CD14-positive monocyte (primary cell): ENCODE data around the gene OR13C5. TPM values are rescaled to one million over a fixed set of nuclear protein-coding genes. Genes with fewer than 3 reads are reported as not detected.

Experiments used
- DNase-seq, 3 donors: peaks; one replicate each; pipeline ENCODE4 v3.0.0-alpha.2; 2011 to 2022
- H2AFZ ChIP-seq: 2 replicates; pipeline ENCODE4 v1.6.0; 2012; ENCODE audit warnings: mild to moderate bottlenecking, low read depth, low read length, inconsistent platforms; ENCODE audit not compliant: insufficient read depth, poor library complexity, severe bottlenecking
- H3K27ac ChIP-seq, 2 donors: 1 replicate in 1 of 2; 2 replicates in 1 of 2; pipeline ENCODE4 v1.5.1; 2012 to 2013; ENCODE audit warnings: low read length in 2 of 2, control low read depth in 1 of 2, inconsistent platforms in 1 of 2, low read depth in 1 of 2, mild to moderate bottlenecking in 1 of 2
- H3K27me3 ChIP-seq, 2 donors: one replicate each; pipeline versions ENCODE4 v1.6.0 to v1.6.1; 2011 to 2013; ENCODE audit warnings: low read length in 2 of 2; ENCODE audit not compliant: control insufficient read depth in 2 of 2, insufficient read depth in 2 of 2
- H3K36me3 ChIP-seq, 2 donors: replicated peaks in 1 of 2; 1 replicate in 1 of 2; 2 replicates in 1 of 2; pipeline versions ENCODE4 v1.5.1 to v1.6.1; 2012 to 2013; ENCODE audit warnings: low read length in 2 of 2, control low read depth in 1 of 2, inconsistent platforms in 1 of 2, mild to moderate bottlenecking in 1 of 2; ENCODE audit not compliant: insufficient read depth in 2 of 2, control insufficient read depth in 1 of 2
- H3K4me1 ChIP-seq, 2 donors: 1 replicate in 1 of 2; 2 replicates in 1 of 2; pipeline versions ENCODE4 v1.5.1 to v1.6.1; 2012 to 2013; ENCODE audit warnings: low read length in 2 of 2, control low read depth in 1 of 2, inconsistent platforms in 1 of 2, mild to moderate bottlenecking in 1 of 2, moderate library complexity in 1 of 2; ENCODE audit not compliant: insufficient read depth in 2 of 2, control insufficient read depth in 1 of 2
- H3K4me2 ChIP-seq: replicated peaks from 2 replicates; pipeline ENCODE3; 2012; ENCODE audit warnings: low read length, moderate library complexity, mild to moderate bottlenecking; ENCODE audit not compliant: poor library complexity, severe bottlenecking; ENCODE audit errors: extremely low read depth
- H3K4me3 ChIP-seq, 3 experiments: fragments of 200-600 bp in 1 of 3; sonication (generic) in 1 of 3; replicated peaks in 1 of 3; 1 replicate in 2 of 3; 2 replicates in 1 of 3; pipeline ENCODE4 v1.5.1; 2011 to 2013; ENCODE audit warnings: low read length in 3 of 3, mild to moderate bottlenecking in 3 of 3, control low read depth in 2 of 3, low read depth in 2 of 3, inconsistent platforms in 1 of 3, moderate library complexity in 1 of 3
- H3K79me2 ChIP-seq: 2 replicates; pipeline ENCODE4 v1.6.0; 2012; ENCODE audit warnings: mild to moderate bottlenecking, control low read depth, inconsistent platforms, low read length, moderate library complexity; ENCODE audit not compliant: insufficient read depth
- H3K9ac ChIP-seq: 2 replicates; pipeline ENCODE4 v1.6.0; 2017; ENCODE audit warnings: low read length, mild to moderate bottlenecking; ENCODE audit not compliant: insufficient read depth, poor library complexity, severe bottlenecking
- H3K9me3 ChIP-seq, 2 donors: replicated peaks in 1 of 2; 1 replicate in 1 of 2; 2 replicates in 1 of 2; pipeline versions ENCODE4 v1.5.1 to v1.6.1; 2012 to 2013; ENCODE audit warnings: low read length in 2 of 2, control low read depth in 1 of 2; ENCODE audit not compliant: control insufficient read depth in 1 of 2, insufficient read depth in 1 of 2
- H4K20me1 ChIP-seq: 2 replicates; pipeline ENCODE4 v1.6.0; 2012; ENCODE audit warnings: mild to moderate bottlenecking, low read length, control low read depth, moderate library complexity; ENCODE audit not compliant: insufficient read depth
- H3K27ac Mint-ChIP-seq, 7 donors: one replicate each; pipeline ENCODE4 v1.8.0; 2020; ENCODE audit warnings: mild to moderate bottlenecking in 7 of 7, mixed read lengths in 7 of 7, moderate library complexity in 6 of 7, inconsistent platforms in 2 of 7
- H3K27me3 Mint-ChIP-seq, 3 donors: one replicate each; pipeline ENCODE4 v1.8.0; 2021 to 2022; ENCODE audit warnings: low read depth in 3 of 3, mild to moderate bottlenecking in 3 of 3, mixed read lengths in 3 of 3, moderate library complexity in 3 of 3, inconsistent platforms in 1 of 3
- H3K36me3 Mint-ChIP-seq, 2 donors: one replicate each; pipeline ENCODE4 v1.8.0; 2020; ENCODE audit warnings: mixed read lengths in 2 of 2, inconsistent platforms in 1 of 2, mild to moderate bottlenecking in 1 of 2
- H3K4me1 Mint-ChIP-seq: one replicate; pipeline ENCODE4 v1.8.0; 2020; ENCODE audit warnings: mild to moderate bottlenecking, mixed read lengths
- H3K4me3 Mint-ChIP-seq, 2 donors: one replicate each; pipeline ENCODE4 v1.8.0; 2020; ENCODE audit warnings: mild to moderate bottlenecking in 2 of 2, mixed read lengths in 2 of 2, moderate library complexity in 1 of 2
- H3K9me3 Mint-ChIP-seq, 7 donors: one replicate each; pipeline ENCODE4 v1.8.0; 2020 to 2022; ENCODE audit warnings: mixed read lengths in 7 of 7, mild to moderate bottlenecking in 6 of 7, moderate library complexity in 6 of 7, inconsistent platforms in 2 of 7
- CTCF ChIP-seq: fragments of 200-600 bp; IDR thresholded peaks from one replicate; pipeline ENCODE4 v1.8.0; 2022; ENCODE audit warnings: antibody characterized with exemption, mild to moderate bottlenecking
- WGBS: methylation state at CpG from one replicate; pipeline ENCODE4 v1.1.5; 2013; ENCODE audit warnings: missing lambda C conversion rate; ENCODE audit not compliant: insufficient coverage; 5-methylcytosine and 5-hydroxymethylcytosine counted together
- intact Hi-C, 2 donors: fragments of 100-400 bp; cut with micrococcal nuclease; formaldehyde crosslinking; loops; one replicate each; pipeline versions ENCODE4 v1.15.0 to v1.15.1; 2023
- polyA plus RNA-seq, 3 donors: library from polyadenylated mRNA; depleted of rRNA in 1 of 3; unstranded in 2 of 3; stranded (reverse) in 1 of 3; fragments of 300-500 nt in 2 of 3; fragments of >200 nt in 1 of 3; fragmentation: Illumina TruSeq in 2 of 3; gene quantifications; 1 replicate in 2 of 3; 2 replicates in 1 of 3; pipeline ENCODE4 v1.2.3, GENCODE V29; 2012 to 2021

The OR13C5 gene
- polyA plus RNA-seq, 3 donors, result not detected

- no peaks in the 10 kb centered on the region for H3K79me2 ChIP-seq
- no peak overlapping the region for H3K9ac ChIP-seq
- H2AFZ ChIP-seq, result no peak overlapping the region
- no peak for TF ChIP-seq CTCF
- intact Hi-C loops, result no loop called here
- H3K9me3 ChIP-seq, result peaks cover 11 to 14% of the 10 kb centered on the region in 2 donors
- Mint-ChIP-seq H3K4me1 (no peaks in the 10 kb centered on the region), H3K27ac (no peak overlapping the region), H3K27me3 (peaks cover 0 to 1% (median 0%) of the 10 kb centered on the region in 3 donors), H3K4me3 (no peak overlapping the region), H3K36me3 (no peaks in the 10 kb centered on the region), H3K9me3 (peaks cover 6 to 18% (median 10%) of the 10 kb centered on the region in 7 donors)
- no peaks in the 10 kb centered on the region for H3K27me3 ChIP-seq
- no peaks in the 10 kb centered on the region for H3K36me3 ChIP-seq
- no peak overlapping the region for H3K4me3 ChIP-seq
- H4K20me1 ChIP-seq, result no peaks in the 10 kb centered on the region
- H3K4me2 ChIP-seq, result no peak overlapping the region
- H3K27ac ChIP-seq, result no peak overlapping the region
- DNase-seq, result no peak
- no peaks in the 10 kb centered on the region for H3K4me1 ChIP-seq
- 91% methylated on average over 6 of the region's 8 CpGs for WGBS
These were observed 42.2 kb downstream of the OR13C5 start for GRCh38 chr9:104556830-104557634.

- H3K4me1 ChIP-seq, result no peaks in the 10 kb centered on the region
- no peaks in the 10 kb centered on the region for H3K27me3 ChIP-seq
- peaks cover 11 to 14% of the 10 kb centered on the region in 2 donors for H3K9me3 ChIP-seq
- H3K36me3 ChIP-seq, result no peaks in the 10 kb centered on the region
- no peak overlapping the region for H3K4me2 ChIP-seq
- intact Hi-C loops, result no loop called here
- Mint-ChIP-seq H3K27ac (no peak overlapping the region), H3K36me3 (no peaks in the 10 kb centered on the region), H3K4me3 (no peak overlapping the region), H3K9me3 (peaks cover 3 to 14% (median 10%) of the 10 kb centered on the region in 7 donors), H3K27me3 (peaks cover 0 to 1% (median 0%) of the 10 kb centered on the region in 3 donors), H3K4me1 (no peaks in the 10 kb centered on the region)
- H3K27ac ChIP-seq, result no peak overlapping the region
- no peak for TF ChIP-seq CTCF
- H3K79me2 ChIP-seq, result no peaks in the 10 kb centered on the region
- DNase-seq, result no peak
- no peak overlapping the region for H3K9ac ChIP-seq
- H2AFZ ChIP-seq, result no peak overlapping the region
- no peak overlapping the region for H3K4me3 ChIP-seq
- WGBS, result no CpG with 5 or more reads among the region's 1 CpG
- H4K20me1 ChIP-seq, result no peaks in the 10 kb centered on the region
These were observed 43.7 kb downstream of the OR13C5 start for GRCh38 chr9:104555521-104555920.
